Stimulated activated naive B cell treated with anti-CD40 and anti-IgM and Interleukin-4, amounts not matched to agents 10 μg/mL and 1 μg/mL and 100 μg/mL, for 72 hours (primary cell): ENCODE measurements around the gene JTB.

Experiments
- ATAC-seq, 2 donors: fragments of 150-1000 bp; cut with Tn5 transposase; replicated peaks; 2 replicates each; pipeline ENCODE4 v1.10.0; 2021; ENCODE audit warnings: moderate library complexity in 1 of 2
- DNase-seq: peaks from one replicate; pipeline ENCODE4 v3.0.0; 2021
- H3K27ac Mint-ChIP-seq: one replicate; pipeline ENCODE4 v1.8.0; 2022; ENCODE audit warnings: mild to moderate bottlenecking, mixed read lengths
- H3K27me3 Mint-ChIP-seq, 2 donors: one replicate each; pipeline ENCODE4 v1.8.0; 2022; ENCODE audit warnings: mixed read lengths in 2 of 2
- H3K36me3 Mint-ChIP-seq, 2 donors: one replicate each; pipeline ENCODE4 v1.8.0; 2022; ENCODE audit warnings: mixed read lengths in 2 of 2, mild to moderate bottlenecking in 1 of 2
- H3K4me1 Mint-ChIP-seq, 2 donors: one replicate each; pipeline ENCODE4 v1.8.0; 2022; ENCODE audit warnings: mixed read lengths in 2 of 2, mild to moderate bottlenecking in 1 of 2
- H3K4me3 Mint-ChIP-seq, 2 donors: one replicate each; pipeline ENCODE4 v1.8.0; 2022; ENCODE audit warnings: mild to moderate bottlenecking in 2 of 2, mixed read lengths in 2 of 2, moderate library complexity in 1 of 2
- H3K9me3 Mint-ChIP-seq, 2 donors: one replicate each; pipeline ENCODE4 v1.8.0; 2022; ENCODE audit warnings: mixed read lengths in 2 of 2, mild to moderate bottlenecking in 1 of 2

Gene JTB

DNA sequence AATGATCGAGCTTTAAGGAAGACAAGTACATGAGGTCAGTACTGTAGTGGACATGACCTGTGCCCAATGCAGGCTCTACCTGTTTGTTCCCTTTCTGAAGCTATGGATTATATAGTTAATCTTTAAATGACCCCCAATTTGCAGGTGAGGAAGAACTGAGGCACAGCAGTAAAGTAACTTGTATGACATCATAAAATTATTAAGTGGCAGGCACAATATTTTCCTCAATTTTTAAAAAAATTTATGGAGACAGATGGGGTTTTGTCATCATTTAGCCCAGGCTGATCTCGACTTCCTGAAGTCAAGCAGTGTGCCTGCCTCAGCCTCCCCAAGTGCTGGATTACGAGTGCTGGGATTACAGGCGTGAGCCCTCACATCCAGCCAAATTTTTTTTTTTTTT is 51.1 kb downstream of the JTB start:
- Mint-ChIP-seq H3K27ac (no peak overlapping the region), H3K9me3 (no peaks in the 10 kb centered on the region), H3K4me1 (peaks cover 19 to 25% of the 10 kb centered on the region in 2 donors), H3K27me3 (no peaks in the 10 kb centered on the region), H3K36me3 (peaks cover 20 to 31% of the 10 kb centered on the region in 2 donors), H3K4me3 (no peak overlapping the region)
- no peak for DNase-seq
- no peak for ATAC-seq
